ENCODE data around the gene CCR2.
A peak's percentile ranks its signal among the peaks of the same experiment; 100 is the strongest.
"Not testable (repeated sequence)": the region's sequence is repeated elsewhere in the genome, so short reads cannot be mapped to it uniquely, and the experiment has no call there.

CCR2 gene

GRCh38 chr3:46353647-46354410, at the start of gene CCR2:
TSS of gene CCR2 (plus strand) at chr3:46354111. CDS start at chr3:46357528, 3,417 bp downstream.
- no peak for DNase-seq (ENCODE audit: low spot score)

- no peak for DNase-seq (ENCODE audit: low spot score)
Measured at GRCh38 chr3:46304739-46305138, 49.2 kb upstream of the CCR2 start.

GRCh38 chr3:46312991-46313390, 40.9 kb upstream of the CCR2 start:
- peak; percentile 78 for DNase-seq (ENCODE audit: low spot score)

- no peak for DNase-seq (ENCODE audit: low spot score)
Measured at GRCh38 chr3:46314517-46314916, 39.4 kb upstream of the CCR2 start.

GRCh38 chr3:46316206-46316605, 37.7 kb upstream of the CCR2 start:
- no peak for DNase-seq (ENCODE audit: low spot score)

DNA sequence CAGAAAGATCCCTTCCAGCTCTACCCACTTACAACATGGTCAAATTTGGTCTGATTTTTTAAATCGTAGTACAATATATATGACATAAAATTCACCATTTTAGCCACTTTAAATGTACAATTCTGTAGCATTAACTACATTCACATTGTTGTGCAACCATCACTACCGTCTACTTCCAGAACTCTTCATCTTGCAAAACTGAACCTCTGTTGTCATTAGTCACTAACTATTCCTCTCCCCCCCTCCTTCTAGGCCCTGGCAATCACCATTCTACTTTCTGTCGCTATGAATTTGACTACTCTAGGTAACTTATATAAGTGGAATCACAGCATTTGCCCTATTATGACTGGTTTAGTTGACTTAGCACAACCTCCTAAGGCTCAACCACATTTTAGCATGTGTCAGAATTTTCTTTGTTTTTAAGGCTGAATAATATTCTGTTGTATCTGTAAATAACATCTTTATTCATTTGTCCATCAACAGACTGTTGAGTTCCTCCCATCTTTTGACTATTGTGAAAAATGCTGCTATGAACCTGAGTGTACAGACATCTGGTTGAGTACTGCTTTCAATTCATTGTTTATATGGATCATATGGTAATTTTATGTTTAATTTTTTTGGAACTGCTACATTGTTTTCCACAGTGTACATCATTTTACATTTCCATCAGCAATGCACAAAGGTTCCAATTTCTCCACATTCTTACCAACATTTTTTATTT, 35.5 kb upstream of the CCR2 start:
- DNase-seq (ENCODE audit: low spot score) = no peak

DNA sequence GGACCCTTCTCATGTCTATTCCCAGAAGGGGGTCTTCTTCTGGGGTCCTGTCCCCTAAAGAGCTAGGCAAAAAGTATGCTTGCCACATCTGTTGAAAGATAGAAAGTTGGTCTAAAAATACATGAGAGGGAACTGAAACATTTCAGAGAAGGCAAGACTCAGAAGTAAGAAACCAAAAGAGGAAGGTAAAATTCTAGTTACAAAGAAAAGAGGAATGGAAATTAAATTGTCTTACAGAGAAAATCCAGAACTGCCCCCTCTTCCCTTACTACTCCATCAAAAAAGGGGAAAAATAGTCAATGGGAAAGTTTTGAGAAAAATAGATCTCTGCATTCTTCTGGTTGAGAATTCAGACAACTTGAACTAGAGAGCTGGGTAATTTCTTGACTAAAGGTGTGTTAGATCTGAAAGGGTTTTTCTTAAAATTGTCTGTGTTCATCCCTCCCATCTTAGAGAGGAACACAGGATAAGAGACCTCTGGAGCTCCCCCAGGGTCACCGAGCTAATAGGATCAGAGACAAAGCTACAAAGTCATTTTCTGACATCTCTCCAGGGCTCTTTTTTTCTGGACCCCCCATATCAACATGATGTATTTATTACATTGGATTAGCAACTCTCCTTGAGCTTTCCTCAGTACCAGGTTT, 32.3 kb upstream of the CCR2 start:
- DNase-seq (ENCODE audit: low spot score) = no peak

DNA sequence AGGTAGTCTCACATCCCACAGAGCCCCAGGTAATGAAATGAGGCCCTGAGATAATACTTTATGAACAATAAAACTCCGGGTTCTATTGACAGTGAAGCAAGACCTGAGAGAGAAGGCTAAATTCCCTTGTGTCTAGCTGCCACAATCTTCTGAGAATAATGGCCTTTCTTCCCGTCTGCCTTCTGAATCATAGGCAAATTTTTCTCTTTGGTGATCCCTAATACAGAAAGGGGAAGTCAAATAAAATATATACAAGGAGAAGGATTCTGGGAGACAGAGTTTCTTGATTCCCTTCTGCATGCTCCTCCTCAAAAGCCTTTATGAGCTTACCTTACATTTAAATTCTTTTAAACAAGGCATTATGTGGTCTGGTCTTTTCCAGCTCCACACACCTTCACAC, 29.9 kb upstream of the CCR2 start:
- no peak for DNase-seq (ENCODE audit: low spot score)

GRCh38 chr3:46325645-46326300, 28.1 kb upstream of the CCR2 start:
- no peak for DNase-seq (ENCODE audit: low spot score)

DNA sequence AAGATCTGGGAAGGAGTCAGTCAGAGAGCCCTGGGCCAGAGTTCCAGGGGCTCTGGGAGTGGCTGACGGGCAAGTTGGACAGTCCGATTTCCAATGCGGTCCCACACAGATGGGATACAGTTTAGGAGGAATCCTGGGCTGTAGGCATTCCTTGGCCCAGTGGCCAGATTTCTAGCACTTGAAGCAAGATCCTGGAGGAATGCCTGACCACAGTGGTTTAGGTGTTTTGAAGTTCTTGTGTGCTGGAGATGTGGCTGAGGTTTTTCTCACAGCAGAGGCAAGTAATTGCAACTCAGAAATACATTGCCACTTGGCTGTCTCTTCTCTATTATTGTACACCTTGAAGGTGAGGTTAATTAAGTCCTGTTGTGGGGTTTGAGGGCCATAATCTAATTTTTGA, 23.2 kb upstream of the CCR2 start:
- DNase-seq (ENCODE audit: low spot score) = not testable (repeated sequence)

GRCh38 chr3:46334741-46335478, 19.0 kb upstream of the CCR2 start:
- DNase-seq (ENCODE audit: low spot score) = no peak

DNA sequence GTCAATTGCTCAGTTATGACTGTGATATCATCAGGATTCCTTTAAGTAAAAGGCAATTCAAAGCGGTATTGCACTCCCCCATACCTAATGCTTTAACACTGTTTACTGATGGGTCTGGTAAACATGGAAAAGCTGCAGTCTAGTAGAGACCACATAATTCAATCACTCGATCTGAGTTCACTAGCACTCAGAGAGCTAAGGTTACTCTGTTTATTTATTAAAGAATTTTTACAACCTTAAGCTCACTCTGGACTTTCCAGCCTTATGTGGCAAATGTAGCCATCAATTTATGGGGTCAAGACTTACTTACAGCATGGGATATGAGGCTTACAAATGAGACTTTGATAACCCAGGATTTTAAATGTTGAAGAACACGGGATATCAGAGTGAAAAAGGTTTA, 18.4 kb upstream of the CCR2 start:
- DNase-seq (ENCODE audit: low spot score) = no peak

DNA sequence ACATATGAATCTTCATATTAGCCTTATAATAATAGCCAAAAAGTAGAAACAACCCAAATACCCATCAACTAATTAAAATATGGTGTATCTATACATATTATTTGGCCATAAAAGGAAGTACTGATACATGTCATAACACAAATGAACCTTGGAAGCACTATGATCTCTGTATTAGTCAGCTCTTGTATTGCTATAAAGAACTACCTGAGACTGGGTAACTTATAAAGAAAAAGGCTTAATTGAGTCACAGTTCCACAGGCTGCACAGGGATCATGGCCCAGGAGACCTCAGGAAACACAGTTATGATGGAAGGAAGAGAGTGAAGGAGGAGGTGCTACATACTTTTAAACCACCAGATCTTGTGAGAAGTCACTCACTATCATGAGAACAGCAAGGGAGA, 16.0 kb upstream of the CCR2 start:
- DNase-seq (ENCODE audit: low spot score) = no peak

DNA sequence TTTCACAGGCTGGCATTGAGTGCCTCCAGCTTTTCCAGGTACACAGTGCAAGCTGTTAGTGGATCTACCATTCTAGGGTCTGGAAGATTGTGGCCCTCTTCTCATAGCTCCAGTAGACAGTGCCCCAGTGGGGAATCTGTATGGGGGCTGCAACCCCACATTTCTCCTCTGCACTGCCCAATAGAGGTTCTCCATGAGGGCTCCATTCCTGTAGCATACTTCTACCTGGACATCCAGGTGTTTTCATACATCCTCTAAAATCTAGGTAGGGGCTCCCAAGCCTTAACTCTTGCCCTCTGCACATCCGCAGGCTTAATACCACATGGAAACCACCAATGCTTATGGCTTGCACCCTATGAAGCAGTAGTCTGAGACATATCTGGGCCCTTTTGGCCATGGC, 15.1 kb upstream of the CCR2 start:
- no peak for DNase-seq (ENCODE audit: low spot score)

GRCh38 chr3:46344476-46344875, 9.4 kb upstream of the CCR2 start:
- no peak for DNase-seq (ENCODE audit: low spot score)

DNA sequence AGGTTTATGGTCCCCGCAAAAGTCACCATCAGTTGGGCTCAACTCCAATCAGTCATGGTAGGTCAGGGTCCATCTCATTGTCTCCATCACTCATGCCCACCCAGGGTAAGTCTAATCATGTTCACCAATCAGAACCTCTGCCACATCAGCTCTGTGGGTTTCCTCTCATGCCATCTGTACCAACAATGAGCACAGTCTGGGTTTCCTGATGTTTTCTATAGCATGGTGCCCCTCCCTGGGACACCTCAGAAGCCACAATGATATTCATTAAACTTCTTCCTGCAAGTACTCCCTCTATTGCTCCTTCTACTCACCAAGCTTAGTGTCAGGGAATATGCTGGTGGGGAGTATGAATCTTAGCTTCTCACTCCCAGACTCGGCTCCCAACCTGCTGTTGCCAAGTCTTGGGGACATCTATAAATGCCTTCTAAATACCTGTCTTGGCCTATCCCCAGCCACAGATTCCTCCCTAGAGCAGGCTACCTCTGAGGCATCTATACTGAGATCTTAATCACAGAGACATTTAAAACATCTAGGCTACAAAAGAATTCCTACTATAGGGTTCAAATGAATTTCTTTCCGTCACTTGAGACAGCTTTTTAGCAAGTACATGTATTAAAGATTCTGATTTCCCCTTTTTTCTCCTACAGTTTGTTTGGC, 5.0 kb upstream of the CCR2 start:
- DNase-seq (ENCODE audit: low spot score) = no peak

GRCh38 chr3:46349484-46350261, 4.2 kb upstream of the CCR2 start:
- no peak for DNase-seq (ENCODE audit: low spot score)

DNA sequence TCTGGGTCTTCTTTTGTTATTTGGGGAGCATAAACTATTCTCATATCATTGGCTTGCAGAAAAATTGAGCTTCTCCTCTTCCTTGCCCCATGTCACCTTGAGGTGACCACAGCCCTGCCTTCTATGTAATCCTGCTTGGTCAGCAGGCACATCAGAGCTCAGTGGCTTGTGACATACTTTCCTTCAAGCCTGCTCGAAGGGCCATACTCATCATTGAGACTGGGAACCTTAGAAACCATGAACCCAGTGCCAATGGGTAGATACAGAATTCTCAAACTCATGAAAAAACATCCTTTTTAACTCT, 3.7 kb upstream of the CCR2 start:
- DNase-seq (ENCODE audit: low spot score) = no peak

- no peak for DNase-seq (ENCODE audit: low spot score)
Measured at GRCh38 chr3:46351646-46352045, 2.3 kb upstream of the CCR2 start.

DNA sequence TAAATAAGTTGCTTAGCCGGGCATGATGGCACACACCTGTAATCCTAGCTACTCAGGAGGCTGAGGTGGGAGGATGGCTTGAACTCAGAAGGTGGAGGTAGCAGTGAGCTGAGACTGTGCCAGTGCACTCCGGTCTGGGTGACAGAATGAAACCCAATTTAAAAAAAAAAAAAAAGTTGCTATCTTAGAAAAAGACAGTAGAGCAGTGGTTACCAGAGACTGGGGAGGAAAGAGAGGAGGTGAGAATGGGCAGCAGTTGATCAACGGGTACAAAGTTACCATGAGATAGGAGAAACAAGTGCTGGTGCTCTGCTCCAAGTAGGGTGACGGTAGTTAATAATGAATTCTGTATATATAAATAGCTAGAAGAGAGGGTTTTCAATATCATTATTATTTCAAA, 821 bp upstream of the CCR2 start:
- no peak for DNase-seq (ENCODE audit: low spot score)

- no peak for DNase-seq (ENCODE audit: low spot score)
Measured at GRCh38 chr3:46354478-46354877, 567 bp downstream of the CCR2 start.
